HG03571 (cell line): Measurements from ENCODE around the gene ELOVL5.

Experiments
- ATAC-seq: cut with Tn5 transposase; IDR thresholded peaks from one replicate; pipeline ENCODE4 v1.9.1; 2021; ENCODE audit not compliant: unreplicated experiment

Gene ELOVL5

GRCh38 chr6:53280207-53280606, 68.5 kb downstream of the ELOVL5 start:
- no peak for ATAC-seq

- ATAC-seq = no peak
Observed at GRCh38 chr6:53279293-53279692, 69.5 kb downstream of the ELOVL5 start.

DNA sequence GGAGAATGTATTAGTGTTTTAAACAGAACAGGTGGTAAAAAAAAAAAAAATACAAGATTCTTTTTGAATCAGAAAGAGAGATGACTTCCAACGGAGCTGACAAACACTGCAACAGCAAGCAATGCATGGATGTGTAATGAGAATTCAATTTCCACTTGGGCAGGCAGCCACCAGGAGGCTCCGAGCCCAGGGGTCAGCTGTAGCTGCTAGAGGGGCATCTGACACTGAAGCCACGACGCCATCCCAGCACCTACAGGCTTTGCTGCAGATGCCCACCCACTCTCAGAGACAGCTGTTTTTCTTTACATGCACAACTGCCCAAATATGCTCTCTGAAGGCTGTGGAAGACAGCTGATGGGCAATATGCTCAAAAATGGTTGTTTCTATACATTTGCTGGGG, 75.4 kb downstream of the ELOVL5 start:
- ATAC-seq = no peak

- ATAC-seq = no peak
Observed at GRCh38 chr6:53269827-53270226, 78.9 kb downstream of the ELOVL5 start.

GRCh38 chr6:53268858-53269608, 79.7 kb downstream of the ELOVL5 start:
- ATAC-seq = no peak

- ATAC-seq = no peak
Observed at GRCh38 chr6:53266553-53267090, 82.1 kb downstream of the ELOVL5 start.

- no peak for ATAC-seq
Observed at GRCh38 chr6:53264915-53265607, 83.7 kb downstream of the ELOVL5 start.

GRCh38 chr6:53264337-53264736, 84.4 kb downstream of the ELOVL5 start:
- no peak for ATAC-seq

DNA sequence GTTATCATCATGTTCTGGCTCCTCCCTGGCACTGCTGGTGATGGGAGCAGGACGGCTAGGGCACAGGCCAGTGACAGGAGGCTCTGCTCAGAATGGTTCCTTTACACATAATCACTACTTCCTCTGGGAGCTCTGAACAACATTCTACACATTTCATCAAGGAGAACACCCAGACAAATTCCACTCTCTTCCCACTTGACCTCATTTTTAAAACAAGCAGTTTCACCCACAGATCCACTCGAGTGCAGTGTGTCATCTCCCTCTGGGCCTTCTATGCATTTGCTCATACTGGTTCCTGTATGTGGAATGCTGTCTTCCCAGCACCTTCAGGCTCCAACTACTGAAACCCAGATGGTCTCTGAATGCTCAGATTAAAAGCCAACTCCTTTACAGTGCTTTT, 84.8 kb downstream of the ELOVL5 start:
- ATAC-seq = no peak

DNA sequence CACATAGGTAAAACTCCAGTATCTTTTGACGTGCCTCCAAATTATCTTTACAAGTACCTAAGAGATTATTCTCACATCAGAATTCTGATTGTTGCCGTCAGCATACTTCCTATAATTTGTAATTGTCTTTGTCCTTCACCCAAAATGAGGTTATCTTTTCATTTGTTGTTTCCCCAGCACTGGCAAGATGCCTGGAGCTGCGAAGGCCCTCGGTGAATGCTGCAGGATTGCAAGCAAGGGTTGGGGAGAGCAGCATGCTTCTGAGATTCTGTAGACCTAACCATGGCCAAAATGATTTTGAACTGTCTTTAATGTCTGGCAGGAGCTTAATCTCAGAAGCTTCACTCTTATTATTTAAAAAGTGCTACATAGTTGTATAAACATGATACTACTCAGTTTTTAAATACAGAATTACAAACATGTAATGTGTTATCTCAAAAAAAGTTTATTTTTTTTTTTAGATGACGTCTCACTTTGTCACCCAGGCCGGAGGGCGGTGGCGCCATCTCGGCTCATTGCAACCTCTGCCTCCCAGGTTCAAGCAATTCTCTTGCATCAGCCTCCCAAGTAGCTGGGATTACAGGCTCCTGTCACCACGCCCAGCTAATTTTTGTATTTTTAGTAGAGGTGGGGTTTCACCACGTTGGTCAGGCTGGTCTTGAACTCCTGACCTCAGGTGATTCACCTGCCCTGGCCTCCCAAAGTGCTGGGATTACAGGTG, 88.7 kb downstream of the ELOVL5 start:
- no peak for ATAC-seq

DNA sequence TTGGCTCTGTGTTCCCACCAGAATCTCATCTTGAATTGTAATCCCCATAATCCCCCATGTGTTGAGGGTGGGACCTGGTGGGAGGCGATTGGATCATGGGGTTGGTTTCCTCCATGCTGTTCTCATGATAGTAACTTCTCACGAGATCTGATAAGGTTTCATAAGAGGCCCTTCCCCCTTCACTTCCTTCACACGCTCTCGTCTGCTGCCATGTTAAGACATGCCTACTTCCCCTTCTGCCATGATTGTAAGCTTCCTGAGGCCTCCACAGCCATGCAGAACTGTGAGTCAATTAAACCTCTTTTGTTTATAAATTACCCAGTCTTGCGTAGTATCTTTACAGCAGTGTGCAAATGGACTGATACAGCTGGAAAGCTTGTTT, 90.0 kb downstream of the ELOVL5 start:
- no peak for ATAC-seq

DNA sequence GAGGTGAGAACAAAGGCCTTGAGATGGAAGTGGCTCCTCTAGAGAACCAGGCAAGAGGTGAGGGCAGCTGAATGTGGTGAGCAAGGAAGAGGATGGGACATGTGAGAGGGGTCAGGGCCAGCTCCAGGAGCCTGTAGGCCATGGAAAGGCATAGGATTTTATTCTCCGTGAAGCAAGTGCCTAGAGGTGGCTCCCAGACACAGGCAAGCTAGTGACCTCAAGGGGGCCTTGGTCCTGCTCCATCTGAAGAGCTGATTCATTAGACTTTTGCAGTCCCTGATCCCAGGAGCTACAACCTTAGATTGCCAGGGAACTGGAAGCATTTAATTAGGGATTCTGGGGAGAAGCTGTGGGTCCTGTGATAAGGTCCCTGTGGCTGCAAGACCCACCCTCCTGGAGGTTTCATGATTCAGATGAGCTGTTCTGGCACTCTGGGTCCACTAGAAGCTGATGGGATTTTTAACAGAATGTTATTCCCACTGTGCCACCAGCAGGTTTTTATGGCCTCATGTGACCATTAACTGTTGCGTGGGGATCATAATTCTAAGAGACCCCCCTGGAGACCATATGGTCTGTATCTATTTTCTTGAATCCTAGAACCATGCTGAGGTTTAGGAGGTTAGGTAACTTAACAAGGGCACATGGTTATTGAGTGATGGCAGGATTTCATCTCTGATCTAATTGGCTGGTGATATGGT, 90.5 kb downstream of the ELOVL5 start:
- no peak for ATAC-seq

GRCh38 chr6:53257533-53257932, 91.2 kb downstream of the ELOVL5 start:
- no peak for ATAC-seq

DNA sequence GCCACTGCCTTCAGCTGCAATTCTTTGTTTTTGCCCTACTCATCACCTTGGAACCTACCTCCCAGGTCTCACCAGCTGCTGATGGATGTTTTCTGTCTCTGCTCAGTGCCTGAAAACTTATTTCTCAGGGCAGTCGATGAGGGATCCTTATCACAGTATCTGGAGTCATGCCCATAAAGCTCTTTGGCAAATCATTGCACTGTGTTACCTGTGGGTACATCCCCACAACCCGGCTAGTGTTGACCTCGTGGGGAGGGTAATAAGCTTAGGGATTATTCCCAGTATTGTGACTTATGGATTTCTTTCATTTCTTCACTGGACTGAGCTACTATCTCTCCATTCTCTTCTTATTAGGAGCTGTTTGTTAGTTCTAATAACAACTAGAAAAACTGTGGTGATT, 91.7 kb downstream of the ELOVL5 start:
- no peak for ATAC-seq

GRCh38 chr6:53252177-53252692, 96.5 kb downstream of the ELOVL5 start:
- ATAC-seq = no peak

- ATAC-seq = no peak
Observed at GRCh38 chr6:53251033-53251672, 97.6 kb downstream of the ELOVL5 start.

GRCh38 chr6:53250176-53251032, 98.3 kb downstream of the ELOVL5 start:
- no peak for ATAC-seq

GRCh38 chr6:53246924-53247323, 101.8 kb downstream of the ELOVL5 start:
- ATAC-seq = no peak

- peak; percentile 86 for ATAC-seq
Observed at GRCh38 chr6:53244958-53245357, 103.8 kb downstream of the ELOVL5 start.
